NCI-H1694 treated with DMSO at 0.1 percent for 48 hours (cell line): ENCODE data around the gene RUNX3.
A peak's percentile ranks its signal among the peaks of the same experiment; 100 is the strongest.
"Not testable (repeated sequence)": the region's sequence is repeated elsewhere in the genome, so short reads cannot be mapped to it uniquely, and the experiment has no call there.

Source experiments
- DNase-seq: peaks from one replicate; lab custom pipeline; 2025; lab: John Stamatoyannopoulos, UW

The RUNX3 gene

DNA sequence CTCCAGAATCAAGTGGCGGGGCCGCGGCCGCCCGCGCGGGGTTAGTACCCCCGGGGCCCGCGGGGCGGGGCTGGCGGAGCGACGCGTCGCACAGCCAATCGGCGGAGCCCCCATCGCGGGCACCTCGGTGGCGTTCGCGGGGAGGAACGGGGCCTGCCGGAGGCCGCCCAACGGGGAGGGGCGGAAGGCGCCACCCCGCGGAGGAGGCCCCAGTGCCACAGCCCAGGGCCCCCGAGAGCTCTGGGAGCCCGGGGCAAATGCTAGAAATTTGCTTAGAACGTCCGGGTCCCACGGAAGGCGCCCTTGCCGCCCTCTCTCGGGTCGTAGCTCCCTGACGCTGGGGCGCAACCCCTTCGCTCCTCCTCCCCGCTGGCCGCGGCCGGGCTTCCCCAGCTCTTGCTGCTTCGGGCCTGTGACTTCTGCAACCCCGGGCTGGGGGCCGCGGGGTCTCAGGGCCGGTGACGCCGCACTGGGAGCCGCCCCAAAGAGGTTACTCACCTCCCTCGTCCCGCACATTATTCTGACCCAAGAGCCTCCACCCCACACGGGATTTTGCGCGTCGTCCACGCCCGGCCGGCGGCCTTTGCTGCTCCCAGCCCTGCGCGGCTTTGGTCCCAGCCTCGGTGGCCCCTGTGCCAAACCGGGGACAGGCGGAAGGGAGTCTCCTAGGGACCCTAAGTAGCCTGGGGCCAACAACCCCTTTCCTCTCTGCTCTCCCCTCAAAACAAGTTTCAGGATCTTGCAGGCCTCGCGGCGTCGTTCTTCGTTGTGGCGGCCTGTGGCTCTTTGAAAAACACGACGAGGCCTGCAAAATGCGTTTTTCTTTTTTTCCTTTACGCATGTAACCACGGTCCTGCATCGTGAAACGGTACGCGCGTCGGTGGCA lies at the start of gene RUNX3:
RUNX3 (minus strand) TSS at position 17 of the 886 bp plus-strand sequence. CDS start 408 bp downstream, outside the sequence.
- DNase-seq = peak; percentile 61

DNA sequence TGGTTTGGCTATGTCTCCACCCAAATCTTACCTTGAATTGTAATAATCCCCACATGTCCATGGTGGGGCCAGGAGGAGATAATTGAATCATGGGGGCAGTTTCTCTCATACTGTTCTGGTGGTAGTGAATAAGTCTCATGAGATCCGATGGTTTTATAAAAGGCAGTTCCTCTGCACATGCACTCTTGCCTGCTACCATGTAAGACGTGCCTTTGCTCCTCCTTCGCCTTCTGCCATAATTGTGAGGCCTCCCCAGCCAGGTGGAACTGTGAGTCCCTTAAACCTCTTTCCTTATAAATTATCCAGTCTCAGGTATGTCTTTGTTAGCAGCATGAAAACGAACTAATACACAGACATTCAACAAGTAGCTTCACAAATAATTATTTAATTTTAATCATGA lies 49.2 kb upstream of the RUNX3 start:
- not testable (repeated sequence) for DNase-seq

- DNase-seq = no peak
Measured at GRCh38 chr1:24978383-24979032, 48.4 kb upstream of the RUNX3 start.

DNA sequence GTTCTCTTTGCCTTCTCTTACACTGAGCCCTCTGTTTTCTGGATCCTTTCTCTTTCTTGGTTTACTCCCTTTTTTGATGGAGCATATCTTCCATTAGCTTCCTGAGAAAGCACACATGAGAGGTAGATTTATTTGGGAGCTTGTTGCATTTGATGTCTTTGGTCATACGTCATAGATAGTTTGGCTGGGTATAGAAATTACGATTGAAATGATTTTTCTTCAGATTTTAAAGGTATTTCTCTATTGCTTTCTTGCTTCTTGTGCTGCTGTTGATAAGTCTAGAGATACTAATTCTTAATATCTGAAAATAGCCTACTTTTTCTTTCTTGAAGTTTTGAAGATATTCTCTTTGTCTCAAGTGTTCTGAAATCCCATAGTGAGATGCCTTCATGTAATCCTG lies 45.3 kb upstream of the RUNX3 start:
- DNase-seq = no peak

- DNase-seq = no peak
Measured at GRCh38 chr1:24973315-24973714, 43.2 kb upstream of the RUNX3 start.

DNA sequence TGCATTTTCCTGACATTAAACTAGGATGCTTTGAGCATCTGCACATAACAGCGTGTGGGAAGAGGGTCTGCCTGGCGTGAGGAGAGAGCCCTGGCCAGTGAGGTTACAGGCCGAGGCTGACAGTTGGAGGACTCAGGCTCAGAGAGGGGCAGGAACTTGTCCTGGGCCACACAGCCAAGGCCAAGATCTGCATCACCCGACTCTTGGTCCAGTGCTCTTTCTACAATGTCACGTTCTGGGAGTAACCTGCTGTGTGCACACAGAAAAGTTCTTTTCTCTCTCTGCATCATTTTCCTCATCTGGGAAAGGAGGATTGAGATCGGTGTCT lies 42.8 kb upstream of the RUNX3 start:
- DNase-seq = no peak

GRCh38 chr1:24972221-24972914 lies 42.3 kb upstream of the RUNX3 start:
- no peak for DNase-seq

DNA sequence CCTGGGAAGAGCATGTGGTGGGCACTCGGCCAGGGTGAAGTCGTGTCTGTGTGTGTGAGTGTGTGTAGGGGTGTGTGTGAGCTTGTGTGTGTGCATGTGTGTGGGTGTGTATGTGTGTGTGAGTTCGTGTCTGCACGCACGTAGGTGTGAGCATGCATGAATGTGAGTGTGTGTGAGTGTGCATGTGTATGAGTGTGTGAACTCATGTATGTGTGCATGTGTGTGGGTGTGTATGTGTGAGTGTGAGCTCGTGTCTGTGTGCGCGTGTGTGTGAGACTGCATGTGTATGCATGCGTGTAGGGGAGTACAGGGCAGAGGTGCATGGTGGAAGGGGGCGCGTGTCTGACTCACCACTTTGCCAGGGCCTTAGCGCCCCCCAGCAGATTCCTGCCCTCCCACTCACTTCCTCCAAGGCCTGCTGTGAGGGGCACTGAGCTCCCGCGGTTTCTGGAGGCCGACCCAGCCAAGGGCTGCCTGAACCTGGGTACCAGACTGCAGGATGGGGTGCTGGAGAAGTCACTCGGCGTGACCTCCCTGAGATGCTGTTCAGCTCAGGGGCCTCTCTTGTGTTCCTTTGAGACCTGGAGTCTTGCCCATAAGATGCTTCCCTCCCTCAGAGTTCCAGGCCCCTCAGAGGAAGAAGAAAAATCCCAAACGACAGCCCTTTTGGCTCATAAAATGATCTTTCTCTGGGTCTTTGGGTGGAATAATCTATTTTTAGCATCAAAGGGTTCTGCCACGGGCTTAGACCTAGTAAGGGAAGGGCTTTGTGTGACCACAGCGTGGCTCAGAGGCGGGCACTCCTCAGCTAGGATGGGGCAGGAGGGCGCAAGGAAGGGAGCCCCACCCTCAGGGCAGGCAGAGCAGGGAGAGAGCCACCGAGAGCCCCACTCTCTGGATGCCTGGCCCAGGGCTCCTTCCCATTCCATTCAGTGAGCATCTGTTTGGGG lies 41.1 kb upstream of the RUNX3 start:
- DNase-seq = no peak

DNA sequence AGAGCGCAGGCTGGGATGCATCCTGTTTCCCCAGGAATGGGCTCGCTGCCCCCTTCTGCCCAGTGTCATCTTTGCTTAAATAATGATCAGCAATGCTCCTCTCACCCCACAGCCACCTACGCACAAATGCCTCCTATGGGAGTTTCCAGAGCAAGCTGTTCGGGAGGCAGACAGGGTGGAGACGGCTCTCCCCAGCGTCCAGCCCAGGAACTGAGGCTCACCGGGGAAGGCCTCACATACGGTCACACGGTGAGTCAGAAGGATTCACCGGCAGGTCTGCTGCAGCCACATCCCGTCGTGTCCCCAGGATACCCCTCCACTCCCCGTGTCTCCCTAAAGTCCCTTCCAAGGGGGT lies 40.3 kb upstream of the RUNX3 start:
- DNase-seq = no peak

DNA sequence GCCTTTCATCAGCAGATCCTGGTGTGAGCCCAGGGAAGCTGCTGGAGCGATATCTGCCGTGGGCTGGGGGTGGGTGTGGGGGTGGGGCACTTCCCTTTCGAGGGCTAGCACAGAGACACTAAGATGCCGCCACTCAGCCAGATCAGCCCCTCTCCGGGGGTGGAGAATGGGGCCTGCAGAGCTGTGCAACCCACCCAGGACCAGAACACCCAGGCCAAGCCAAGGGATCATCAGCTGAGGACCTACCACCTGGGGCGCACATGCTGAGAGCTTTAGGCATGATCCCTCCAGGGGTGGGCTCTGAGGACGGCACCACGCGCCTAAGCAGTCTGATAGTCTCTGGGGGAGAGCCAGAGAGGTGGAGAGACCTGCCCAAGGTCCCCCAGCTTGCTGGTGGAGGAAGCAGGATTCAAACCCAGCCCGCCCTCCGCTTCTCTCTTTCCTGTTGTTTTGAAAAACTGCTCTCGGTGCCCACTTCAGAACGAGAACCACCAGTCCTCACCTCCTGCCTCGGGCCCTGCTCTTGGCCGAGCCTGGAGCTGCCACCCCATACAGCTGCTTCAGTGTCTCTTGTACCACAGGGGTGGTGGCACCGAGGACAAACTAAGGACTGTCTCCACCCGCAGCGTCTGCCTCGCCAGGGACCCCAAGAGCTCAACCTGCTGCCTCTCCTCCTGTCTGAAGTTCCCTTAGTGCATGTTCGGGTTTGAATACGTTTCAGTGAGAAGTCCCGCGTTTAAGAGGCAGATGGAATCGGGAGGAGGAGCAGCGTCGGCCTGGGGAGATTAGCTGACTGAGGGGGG lies 39.7 kb upstream of the RUNX3 start:
- no peak for DNase-seq

GRCh38 chr1:24968941-24969585 lies 39.0 kb upstream of the RUNX3 start:
- DNase-seq = no peak

GRCh38 chr1:24967962-24968361 lies 37.9 kb upstream of the RUNX3 start:
- DNase-seq = no peak

DNA sequence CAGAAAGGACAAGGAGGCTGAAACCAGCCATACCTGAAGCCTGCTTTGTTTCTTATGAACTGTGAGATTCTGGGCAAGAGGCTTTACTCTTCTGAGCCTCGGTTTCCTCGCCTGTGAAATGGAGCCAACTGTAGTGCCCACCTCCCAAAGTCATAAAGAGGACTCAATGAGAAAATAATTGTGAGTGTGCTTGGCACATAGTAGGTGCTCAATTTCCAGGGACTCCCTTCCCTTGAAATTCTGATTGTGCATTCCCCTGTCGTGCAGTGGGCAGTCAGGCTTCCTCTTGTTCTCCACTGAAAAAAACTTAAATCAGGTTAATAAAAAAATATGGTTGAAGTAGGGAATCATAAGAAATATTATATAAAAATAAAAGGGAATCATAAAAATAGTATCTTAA lies 37.5 kb upstream of the RUNX3 start:
- no peak for DNase-seq

- no peak for DNase-seq
Measured at GRCh38 chr1:24966724-24967346, 36.8 kb upstream of the RUNX3 start.

DNA sequence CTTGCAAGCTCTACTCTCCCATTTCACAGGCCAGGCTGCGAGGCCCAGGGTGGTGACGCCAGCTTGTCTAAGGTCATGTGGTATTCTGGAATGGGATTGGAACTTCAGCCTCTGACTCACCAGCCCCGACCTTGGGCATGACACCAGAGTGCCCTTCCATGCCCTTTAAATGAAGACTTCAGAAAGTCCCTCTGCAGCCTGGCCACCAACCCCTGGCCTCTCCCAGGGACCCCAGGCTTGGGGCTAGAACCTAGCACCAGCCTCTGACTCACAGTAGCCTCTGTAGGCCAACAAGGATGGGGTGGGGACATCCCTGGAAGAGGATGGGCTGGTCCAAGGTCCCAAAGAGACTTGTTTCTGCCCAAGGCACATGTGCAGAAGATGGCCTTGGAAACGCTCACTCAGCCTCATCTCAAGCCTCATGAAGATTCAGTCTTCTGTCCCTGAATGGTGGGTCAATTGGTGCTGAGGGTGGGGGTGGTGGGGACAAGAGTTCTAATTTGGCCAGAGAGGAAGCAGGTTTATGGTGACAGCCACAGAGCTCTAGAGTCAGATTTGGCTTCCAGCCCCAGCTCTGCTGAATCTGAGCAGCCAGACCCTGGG lies 36.1 kb upstream of the RUNX3 start:
- no peak for DNase-seq

- no peak for DNase-seq
Measured at GRCh38 chr1:24965571-24965930, 35.5 kb upstream of the RUNX3 start.

DNA sequence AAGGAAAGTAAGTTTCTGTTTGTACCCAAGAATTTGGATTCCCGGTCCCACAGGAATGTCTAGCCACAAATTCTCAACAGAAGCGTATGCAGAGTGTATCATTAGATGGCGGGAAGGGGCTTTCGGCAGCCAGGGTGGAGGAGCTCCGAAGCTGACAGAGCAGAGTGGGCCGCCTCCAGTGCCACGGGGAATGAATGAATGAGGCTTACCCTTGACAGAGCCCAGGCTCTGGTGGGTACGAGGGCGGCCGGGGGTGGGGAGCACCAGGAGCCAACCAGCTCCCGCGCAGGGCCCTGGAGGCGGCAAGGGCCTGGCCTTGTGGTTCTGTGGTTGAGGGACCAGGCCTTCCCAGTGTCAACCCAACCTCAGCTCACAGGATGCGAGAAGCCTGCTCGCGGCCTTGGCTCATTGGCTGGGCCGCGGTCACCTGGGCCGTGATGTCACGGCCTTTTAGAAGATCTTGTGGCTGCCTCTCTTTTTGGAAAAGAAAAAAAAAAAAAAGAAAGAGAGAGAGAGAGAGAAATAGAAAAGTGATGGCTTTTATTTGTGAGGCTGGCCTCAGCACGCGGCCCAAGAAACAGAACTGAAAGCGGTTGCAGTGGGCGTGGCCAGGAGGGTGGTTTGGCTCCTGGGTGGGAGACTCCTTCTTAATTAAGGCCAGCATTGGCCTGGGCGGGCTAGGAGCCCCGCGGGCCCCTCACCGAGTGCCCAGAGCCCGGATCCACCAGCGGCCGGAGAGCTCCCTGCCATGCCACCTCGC lies 34.9 kb upstream of the RUNX3 start:
- no peak for DNase-seq

- no peak for DNase-seq
Measured at GRCh38 chr1:24963943-24964693, 34.0 kb upstream of the RUNX3 start.
